Colonic mucosa (tissue), 4 donors: ENCODE results near the gene RNF217. TPM values are rescaled to one million over a fixed set of nuclear protein-coding genes. Genes with fewer than 3 reads are reported as not detected.

Experiments
- DNase-seq: peaks from one replicate; pipeline ENCODE4 v3.0.0-alpha.2; 2020
- H3K27ac ChIP-seq: fragments of 200-600 bp; one replicate; pipeline ENCODE4 v1.8.0; 2021
- H3K27me3 ChIP-seq: fragments of 200-600 bp; one replicate; pipeline ENCODE4 v1.8.0; 2021
- H3K36me3 ChIP-seq: fragments of 200-600 bp; one replicate; pipeline ENCODE4 v1.8.0; 2021
- H3K4me1 ChIP-seq: fragments of 200-600 bp; one replicate; pipeline ENCODE4 v1.8.0; 2021; ENCODE audit warnings: mild to moderate bottlenecking
- H3K4me3 ChIP-seq: fragments of 200-600 bp; one replicate; pipeline ENCODE4 v1.8.0; 2021
- H3K9ac ChIP-seq, 2 donors: one replicate each; pipeline ENCODE4 v1.7.0; 2013; ENCODE audit warnings: control low read depth in 2 of 2, low read depth in 2 of 2, low read length in 2 of 2
- H3K9me3 ChIP-seq: fragments of 200-600 bp; one replicate; pipeline ENCODE4 v1.8.0; 2021
- CTCF ChIP-seq: fragments of 200-600 bp; IDR thresholded peaks from one replicate; pipeline ENCODE4 v1.8.0; 2022; ENCODE audit warnings: antibody characterized with exemption, mild to moderate bottlenecking
- intact Hi-C: fragments of 100-400 bp; cut with DNase I; formaldehyde crosslinking; loops from one replicate; pipeline ENCODE4 v1.14.1; 2022
- total RNA-seq, 2 donors: library from RNA; stranded (reverse); fragmentation: NEBNext Ultra II Directional in 1 of 2; extraction: Animal tissue kit (Norgen Biotek cat#: 25700) in 1 of 2; gene quantifications; one replicate each; pipeline ENCODE4 v1.2.1, GENCODE V29; 2021
- donor health status: healthy.
- donor health status: DM: no; HTN: no; CAD: no.
- donor health status: DM: no; HTN: no; CAD: no.

Gene RNF217
- total RNA-seq, 2 donors from 2014 or later = 9.1 to 20.4 TPM

DNA sequence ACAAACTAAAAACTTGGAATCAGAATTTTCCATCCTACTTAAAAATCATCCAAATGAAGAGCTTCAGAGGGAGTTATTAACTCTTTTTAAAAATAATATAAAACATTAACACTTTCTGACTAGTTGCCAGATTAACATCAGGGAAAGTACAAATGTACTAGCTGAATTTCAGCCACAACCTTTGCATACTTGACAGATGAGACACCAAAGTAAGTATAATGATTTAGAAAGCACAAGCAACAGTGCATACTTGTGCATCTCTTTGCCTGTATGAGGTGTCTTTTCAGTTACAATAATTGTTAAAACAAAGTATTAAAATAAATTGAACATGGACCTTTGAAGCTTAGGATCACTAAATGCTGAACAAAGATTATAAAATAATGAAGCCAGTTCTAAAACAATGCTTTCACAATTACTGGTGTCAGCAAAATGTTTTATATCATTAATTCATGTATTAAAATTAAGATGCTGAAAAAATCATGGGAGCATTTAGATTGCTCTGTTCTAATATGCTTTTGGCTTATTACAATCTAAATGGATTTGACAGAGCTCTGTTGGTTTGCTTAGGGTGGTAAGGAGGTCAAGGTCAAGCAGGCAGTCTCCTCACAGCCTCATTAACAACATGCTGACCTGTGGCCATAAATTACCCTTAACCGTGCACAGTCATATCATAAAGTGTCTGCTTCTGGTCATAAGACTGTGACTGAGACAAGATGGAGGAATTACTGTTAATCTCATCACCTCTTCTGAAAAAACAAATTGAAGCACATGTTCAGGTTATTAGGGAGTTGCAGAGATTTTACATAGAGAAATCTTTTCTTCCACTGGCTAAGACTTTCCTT lies 15.1 kb downstream of the RNF217 start:
- Histone ChIP-seq H3K9me3 (no peaks in the 10 kb centered on the region), H3K36me3 (no peaks in the 10 kb centered on the region), H3K27me3 (no peaks in the 10 kb centered on the region), H3K9ac (no peak overlapping the region), H3K27ac (no peak overlapping the region), H3K4me1 (no peaks in the 10 kb centered on the region), H3K4me3 (no peak overlapping the region)
- no peak for DNase-seq
- TF ChIP-seq CTCF = no peak
- intact Hi-C loops = no loop called here

DNA sequence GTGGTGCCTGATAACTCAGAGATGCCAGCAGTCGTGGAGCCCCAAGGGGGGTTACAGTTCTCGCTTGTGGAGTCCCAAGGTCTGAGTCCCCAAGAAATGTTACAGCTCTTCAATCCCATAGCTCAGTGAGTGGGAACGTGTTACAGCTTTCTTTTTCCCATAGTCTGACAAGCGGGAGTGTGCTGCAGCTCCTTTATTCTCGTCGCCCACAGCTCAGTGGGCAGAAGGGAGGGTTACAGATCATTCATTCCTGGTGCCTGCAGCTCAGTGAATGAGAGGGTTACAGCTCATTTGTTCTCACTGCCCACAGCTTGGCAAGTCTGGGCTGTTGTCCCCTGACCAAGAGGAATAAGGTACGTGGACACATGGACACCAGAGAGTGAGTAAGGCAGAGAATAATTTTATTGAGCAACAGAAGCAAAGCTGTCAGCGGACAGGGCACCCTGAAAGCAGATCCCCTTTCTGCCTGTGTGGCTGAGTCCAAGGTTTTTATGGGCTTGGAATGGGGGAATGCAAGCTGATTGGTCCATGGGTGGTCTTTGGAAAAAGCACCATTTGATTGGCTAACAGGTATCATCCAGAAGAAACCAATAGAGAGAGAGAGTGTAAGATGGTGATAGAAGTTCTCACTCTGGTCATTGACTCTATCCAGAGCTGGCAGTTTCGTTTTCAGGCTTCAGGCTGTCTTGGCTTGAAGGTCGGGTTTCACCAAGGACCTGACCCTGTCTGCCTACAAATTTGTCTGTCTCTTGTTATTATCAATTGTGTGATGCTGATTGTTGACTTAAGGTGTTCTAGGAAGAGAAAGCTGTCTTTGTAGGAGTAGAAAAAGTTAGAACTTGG lies 16.4 kb downstream of the RNF217 start:
- intact Hi-C loops = no loop called here
- no peak for TF ChIP-seq CTCF
- H3K27me3 ChIP-seq = no peaks in the 10 kb centered on the region
- DNase-seq = no peak
- H3K27ac ChIP-seq = no peak overlapping the region
- H3K9me3 ChIP-seq = no peaks in the 10 kb centered on the region
- H3K9ac ChIP-seq = no peak overlapping the region
- no peaks in the 10 kb centered on the region for H3K4me1 ChIP-seq
- no peak overlapping the region for H3K4me3 ChIP-seq
- H3K36me3 ChIP-seq = no peaks in the 10 kb centered on the region

- H3K4me1 ChIP-seq = no peaks in the 10 kb centered on the region
- no peak overlapping the region for H3K27ac ChIP-seq
- H3K9ac ChIP-seq = no peak overlapping the region
- DNase-seq = no peak
- TF ChIP-seq CTCF = no peak
- H3K9me3 ChIP-seq = no peaks in the 10 kb centered on the region
- intact Hi-C loops = no loop called here
- no peaks in the 10 kb centered on the region for H3K36me3 ChIP-seq
- H3K27me3 ChIP-seq = no peaks in the 10 kb centered on the region
- H3K4me3 ChIP-seq = no peak overlapping the region
Observed at GRCh38 chr6:124979294-124979678, 17.0 kb downstream of the RNF217 start.

GRCh38 chr6:124982669-124983068 lies 20.4 kb downstream of the RNF217 start:
- no peak overlapping the region for H3K4me3 ChIP-seq
- intact Hi-C loops = no loop called here
- no peaks in the 10 kb centered on the region for H3K27me3 ChIP-seq
- no peak overlapping the region for H3K27ac ChIP-seq
- TF ChIP-seq CTCF = no peak
- H3K36me3 ChIP-seq = no peaks in the 10 kb centered on the region
- no peak for DNase-seq
- no peak overlapping the region for H3K9ac ChIP-seq
- H3K9me3 ChIP-seq = no peaks in the 10 kb centered on the region
- no peaks in the 10 kb centered on the region for H3K4me1 ChIP-seq

- no peak overlapping the region for H3K9ac ChIP-seq
- H3K36me3 ChIP-seq = no peaks in the 10 kb centered on the region
- H3K27ac ChIP-seq = no peak overlapping the region
- DNase-seq = no peak
- TF ChIP-seq CTCF = no peak
- H3K4me3 ChIP-seq = no peak overlapping the region
- no peaks in the 10 kb centered on the region for H3K4me1 ChIP-seq
- intact Hi-C loops = no loop called here
- H3K27me3 ChIP-seq = no peaks in the 10 kb centered on the region
- no peaks in the 10 kb centered on the region for H3K9me3 ChIP-seq
Observed at GRCh38 chr6:124983383-124984083, 21.3 kb downstream of the RNF217 start.
